ENCODE data around the gene PLEKHA5.
"Not testable (repeated sequence)": the region's sequence is repeated elsewhere in the genome, so short reads cannot be mapped to it uniquely, and the experiment has no call there.

Gene PLEKHA5, protein sequence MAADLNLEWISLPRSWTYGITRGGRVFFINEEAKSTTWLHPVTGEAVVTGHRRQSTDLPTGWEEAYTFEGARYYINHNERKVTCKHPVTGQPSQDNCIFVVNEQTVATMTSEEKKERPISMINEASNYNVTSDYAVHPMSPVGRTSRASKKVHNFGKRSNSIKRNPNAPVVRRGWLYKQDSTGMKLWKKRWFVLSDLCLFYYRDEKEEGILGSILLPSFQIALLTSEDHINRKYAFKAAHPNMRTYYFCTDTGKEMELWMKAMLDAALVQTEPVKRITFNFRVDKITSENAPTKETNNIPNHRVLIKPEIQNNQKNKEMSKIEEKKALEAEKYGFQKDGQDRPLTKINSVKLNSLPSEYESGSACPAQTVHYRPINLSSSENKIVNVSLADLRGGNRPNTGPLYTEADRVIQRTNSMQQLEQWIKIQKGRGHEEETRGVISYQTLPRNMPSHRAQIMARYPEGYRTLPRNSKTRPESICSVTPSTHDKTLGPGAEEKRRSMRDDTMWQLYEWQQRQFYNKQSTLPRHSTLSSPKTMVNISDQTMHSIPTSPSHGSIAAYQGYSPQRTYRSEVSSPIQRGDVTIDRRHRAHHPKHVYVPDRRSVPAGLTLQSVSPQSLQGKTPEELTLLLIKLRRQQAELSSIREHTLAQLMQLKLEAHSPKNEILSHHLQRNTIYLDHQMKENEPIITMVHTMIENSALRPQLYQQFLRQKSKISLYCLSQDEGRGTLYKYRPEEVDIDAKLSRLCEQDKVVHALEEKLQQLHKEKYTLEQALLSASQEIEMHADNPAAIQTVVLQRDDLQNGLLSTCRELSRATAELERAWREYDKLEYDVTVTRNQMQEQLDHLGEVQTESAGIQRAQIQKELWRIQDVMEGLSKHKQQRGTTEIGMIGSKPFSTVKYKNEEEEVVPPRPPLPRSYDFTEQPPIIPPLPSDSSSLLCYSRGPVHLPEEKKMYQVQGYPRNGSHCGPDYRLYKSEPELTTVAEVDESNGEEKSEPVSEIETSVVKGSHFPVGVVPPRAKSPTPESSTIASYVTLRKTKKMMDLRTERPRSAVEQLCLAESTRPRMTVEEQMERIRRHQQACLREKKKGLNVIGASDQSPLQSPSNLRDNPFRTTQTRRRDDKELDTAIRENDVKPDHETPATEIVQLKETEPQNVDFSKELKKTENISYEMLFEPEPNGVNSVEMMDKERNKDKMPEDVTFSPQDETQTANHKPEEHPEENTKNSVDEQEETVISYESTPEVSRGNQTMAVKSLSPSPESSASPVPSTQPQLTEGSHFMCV

DNA sequence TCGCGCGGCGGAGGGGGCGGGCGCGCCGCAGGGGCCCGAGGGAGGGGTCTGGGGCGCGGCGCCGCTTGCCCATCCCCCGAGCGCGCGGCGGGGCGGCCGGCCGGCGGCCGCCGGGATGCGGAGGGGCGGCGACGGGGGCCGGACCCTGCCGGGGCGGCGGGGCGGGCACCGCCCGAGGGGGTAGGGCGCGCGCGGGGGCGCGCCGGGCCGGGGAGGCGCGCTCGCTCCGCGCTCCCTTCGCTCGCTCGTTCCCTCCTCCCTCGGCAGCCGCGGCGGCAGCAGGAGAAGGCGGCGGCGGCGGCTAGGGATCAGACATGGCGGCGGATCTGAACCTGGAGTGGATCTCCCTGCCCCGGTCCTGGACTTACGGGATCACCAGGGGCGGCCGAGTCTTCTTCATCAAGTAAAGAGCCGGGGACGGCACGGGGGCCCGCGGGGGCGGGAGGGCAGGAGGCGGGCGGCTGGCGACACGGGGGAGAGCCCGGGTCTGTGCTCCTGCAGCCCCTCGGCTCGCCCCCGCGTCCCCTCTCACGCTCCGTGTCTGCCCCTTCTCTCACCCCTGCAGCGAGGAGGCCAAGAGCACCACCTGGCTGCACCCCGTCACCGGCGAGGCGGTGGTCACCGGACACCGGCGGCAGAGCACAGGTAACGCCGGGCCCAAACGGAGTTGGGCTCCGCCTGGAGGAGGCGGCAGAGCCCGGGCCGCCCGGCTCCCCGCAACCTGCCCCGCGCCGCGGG lies at the start of gene PLEKHA5:
Gene PLEKHA5, plus strand, starts transcription at position 248 of the 738 bp plus-strand sequence. Its CDS starts 67 bp downstream, at position 315.
- no peak for FAIRE-seq

DNA sequence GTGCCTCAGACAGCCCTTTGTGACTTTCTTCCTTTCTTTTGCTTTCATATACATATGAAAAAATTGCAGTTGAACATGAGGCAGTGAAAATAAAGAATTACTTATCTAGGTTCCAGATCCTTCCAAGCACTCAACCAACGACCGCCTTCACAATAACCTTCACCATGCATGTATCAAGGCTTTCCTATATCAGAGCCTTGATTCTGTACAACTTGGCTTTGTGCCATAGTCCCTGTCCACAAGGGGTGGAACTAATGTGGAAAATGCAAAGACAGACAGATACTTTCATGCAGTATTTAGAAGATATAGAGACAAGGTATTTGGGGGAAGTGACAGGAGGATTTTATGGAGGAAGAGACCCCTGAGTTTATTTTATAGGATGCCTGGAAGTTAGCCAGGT lies 48.6 kb upstream of the PLEKHA5 start:
- FAIRE-seq = no peak

DNA sequence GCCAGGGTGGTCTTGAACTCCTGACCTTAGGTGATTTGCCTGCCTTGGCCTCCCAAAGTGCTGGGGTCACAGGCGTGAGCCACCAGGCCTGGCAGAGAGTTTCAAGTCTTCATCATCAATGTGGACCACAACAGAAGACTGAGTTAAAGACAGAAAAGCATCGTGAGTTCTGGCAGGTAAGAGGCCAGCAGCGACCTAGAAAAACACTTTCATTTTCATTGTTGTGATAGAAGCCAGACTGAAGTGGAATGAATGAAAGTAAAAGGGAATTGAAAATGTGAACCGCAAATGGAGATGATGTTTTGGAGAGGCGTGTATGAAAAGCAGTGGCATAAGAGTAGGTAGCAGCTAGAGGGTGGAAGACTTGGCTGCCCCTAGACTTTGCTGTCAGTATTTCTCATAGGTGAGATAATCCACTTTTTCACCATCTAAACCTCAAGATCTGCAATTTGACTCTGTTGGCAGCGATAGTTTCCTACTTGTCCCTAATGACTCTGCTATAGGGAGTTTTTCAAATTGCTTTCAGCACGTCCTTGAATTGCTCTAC lies 47.1 kb upstream of the PLEKHA5 start:
- no peak for FAIRE-seq

DNA sequence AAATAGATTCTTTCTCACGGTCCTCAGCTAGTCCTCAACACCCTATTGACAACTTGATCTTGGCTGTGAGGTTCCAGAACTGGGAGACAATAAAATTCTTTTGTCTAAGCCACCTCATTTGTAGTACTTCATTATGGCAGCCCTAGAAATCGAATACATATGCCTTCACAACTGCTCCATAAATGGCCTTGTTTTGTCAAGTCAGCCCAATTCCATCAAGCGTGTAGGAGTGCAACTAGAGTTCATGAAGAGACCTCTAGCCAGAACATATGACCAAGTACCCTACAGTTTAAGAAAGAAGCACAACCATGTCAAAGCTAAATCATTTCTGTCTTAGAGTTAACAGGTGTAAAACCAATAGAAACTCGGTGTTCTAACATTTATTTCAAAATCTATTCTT lies 45.0 kb upstream of the PLEKHA5 start:
- no peak for FAIRE-seq

- FAIRE-seq = no peak
Observed at GRCh38 chr12:19085090-19085489, 44.4 kb upstream of the PLEKHA5 start.

DNA sequence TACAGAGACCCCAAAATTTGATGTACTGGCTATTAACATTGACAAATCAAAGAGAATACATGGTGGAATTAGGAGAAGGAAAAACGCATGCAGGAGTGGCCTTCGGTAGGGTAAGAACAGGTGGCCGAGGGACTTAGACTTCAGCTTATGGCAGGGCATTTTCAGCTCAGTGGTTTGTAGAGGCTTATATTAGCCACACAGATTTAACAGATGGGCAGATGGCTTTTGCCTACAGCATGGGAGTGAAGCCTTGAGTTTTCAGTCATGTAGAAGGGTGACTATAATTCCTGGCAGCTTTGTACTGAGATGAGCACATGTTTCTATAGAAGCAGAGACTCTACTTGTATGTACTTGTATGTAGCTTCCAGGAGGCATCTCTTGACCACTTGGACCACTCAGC lies 40.9 kb upstream of the PLEKHA5 start:
- no peak for FAIRE-seq

DNA sequence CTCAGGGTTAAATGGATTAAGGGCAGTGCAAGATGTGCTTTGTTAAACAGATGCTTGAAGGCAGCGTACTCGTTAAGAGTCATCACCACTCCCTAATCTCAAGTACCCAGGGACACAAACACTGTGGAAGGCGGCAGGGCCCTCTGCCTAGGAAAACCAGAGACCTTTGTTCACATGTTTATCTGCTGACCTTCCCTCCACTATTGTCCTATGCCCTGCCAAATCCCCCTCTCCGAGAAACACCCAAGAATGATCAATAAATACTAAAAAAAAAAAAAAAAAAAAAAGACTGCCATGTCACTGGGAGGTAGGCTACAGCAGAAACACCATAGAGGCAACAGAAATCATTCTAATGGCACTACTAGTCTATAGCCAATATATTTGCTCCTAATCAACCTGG lies 37.1 kb upstream of the PLEKHA5 start:
- not testable (repeated sequence) for FAIRE-seq

DNA sequence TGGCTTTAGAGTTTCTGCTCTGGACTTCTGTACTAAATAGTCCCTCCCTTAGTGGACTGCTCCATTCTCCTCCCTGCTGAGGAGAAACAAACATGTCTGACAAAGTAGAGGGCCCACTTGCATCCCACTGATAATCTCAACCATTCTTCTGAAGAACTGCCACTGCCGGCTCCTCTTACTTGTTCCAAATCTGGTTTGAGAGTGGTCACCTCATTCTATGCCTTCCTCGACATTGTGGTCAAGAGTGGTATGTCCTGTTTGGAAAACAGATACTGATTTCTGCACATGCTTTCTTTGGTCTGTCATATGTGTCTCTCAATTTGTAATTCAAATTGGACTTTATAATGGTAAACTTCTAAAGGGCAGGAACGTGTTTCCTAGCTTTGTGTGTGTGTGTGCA lies 36.3 kb upstream of the PLEKHA5 start:
- FAIRE-seq = no peak

DNA sequence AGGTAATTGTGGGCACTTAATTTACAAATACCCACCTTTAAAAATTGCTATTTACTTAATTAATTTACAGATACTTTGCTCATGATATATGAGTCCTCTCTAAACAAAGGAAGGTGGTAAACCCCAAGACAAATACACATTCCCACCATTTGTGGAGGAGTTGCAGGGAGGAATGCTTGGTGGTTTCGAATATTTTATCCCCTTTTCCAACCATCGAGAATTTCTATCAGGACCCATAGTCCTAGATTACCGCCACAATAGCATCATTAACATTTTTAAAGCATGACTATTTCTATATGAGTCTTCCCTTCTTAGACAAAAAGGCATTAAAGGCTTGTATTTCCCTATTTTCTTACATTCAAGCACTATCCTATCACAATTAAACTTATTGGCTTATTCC lies 34.2 kb upstream of the PLEKHA5 start:
- FAIRE-seq = no peak

DNA sequence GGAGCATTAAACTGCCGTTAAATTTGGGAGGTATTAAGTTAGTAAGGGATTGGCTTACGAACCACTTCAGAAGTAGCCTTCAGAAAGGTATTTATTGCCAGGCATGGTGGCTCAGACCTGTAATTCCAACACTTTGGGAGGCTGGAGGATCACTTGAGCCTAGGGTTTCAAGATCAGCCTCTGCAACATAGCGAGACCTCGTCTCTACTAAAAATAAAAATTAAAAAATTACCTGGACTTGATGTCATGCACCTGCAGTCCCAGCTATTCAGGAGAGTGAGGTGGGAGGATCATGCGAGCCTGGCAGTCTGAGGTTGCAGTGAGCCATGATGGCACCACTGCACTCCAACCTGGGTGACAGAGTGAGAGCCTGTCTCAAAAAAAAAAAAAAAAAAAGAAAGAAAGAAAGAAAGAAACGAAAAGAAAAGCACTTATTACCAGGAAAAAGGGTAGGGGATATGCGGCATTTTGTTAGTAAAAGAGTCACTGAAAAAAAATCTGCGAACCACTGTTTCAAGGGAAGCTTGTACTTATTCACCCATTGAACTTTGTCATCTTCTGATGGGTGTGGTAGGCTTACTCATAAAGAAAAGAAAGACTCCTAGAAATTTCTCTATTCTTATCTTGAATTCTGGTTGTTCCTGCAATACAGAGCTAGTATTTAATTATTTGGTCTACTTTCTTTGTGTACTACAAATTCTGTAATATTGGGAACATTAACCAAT lies 33.6 kb upstream of the PLEKHA5 start:
- no peak for FAIRE-seq

DNA sequence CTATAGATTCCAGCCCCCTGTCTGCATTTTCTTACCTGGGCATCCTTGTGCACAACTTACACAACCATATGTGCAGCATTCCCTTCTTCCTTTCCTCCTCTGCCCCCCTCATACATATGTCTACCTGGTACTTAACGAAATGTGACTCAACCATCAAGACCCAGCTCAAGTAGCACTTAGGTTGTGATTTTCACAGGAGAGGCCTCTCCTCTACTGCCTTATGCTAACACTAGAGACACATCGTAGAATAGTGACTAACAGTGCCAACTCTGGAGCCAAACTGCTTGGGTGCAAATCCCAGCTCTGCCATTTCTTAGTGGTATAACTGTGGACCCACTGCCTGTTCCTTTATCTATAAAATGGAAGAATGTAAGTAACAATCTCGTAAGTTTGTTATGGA lies 24.1 kb upstream of the PLEKHA5 start:
- no peak for FAIRE-seq

GRCh38 chr12:19107750-19108149 lies 21.8 kb upstream of the PLEKHA5 start:
- no peak for FAIRE-seq

DNA sequence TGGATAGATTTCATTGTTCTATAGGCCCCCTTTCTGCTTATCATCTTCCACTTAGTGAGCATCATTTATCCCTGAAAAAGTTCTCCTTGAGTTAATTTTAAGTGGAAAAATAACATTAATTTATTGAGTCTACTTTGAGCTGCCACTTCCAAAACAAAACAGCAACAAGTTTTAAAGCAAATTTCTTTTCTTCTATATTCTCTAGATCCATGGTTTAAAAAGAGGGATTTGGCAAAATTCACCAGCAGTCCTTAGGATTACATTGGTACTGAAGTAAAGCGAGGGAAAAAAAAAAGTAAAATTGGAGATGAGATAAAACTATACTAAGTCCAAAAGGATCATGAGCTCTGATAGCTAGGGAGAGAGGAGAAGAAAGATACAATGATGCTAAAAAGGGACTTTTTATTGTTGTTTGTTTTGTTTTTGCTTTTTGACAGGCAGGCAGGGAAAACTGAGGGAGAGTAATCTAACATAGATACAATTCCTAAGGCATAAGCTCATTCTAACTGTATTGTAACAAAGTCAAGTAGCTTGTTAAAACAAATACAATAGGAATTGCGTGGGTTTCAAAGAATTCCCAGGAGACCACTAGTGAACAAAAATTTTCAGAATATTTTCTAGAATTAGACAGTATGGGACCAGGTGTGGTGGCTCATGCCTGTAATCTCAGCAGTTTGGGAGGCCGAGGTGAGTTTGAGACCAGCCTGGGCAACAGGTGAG lies 19.2 kb upstream of the PLEKHA5 start:
- FAIRE-seq = no peak

DNA sequence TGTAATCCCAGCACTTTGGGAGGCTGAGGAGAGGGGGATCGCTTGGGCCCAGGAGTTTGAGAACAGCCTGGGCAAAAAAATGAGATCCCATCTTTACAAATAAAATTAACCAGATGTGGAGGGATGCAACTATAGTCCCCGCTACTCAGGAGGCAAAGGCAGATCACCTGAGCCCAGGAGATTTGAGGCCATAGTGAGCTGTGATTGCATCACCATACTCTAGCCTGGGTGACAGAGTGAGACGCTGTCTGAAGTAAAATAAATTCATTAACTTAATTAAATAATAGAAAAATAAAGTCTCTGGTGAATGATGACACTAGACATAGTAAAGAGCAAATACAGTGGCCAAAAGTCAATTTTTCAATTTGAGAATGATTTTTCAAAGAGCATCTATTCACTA lies 16.1 kb upstream of the PLEKHA5 start:
- no peak for FAIRE-seq

- FAIRE-seq = no peak
Observed at GRCh38 chr12:19115285-19115684, 14.2 kb upstream of the PLEKHA5 start.

- FAIRE-seq = no peak
Observed at GRCh38 chr12:19119440-19119839, 10.1 kb upstream of the PLEKHA5 start.

GRCh38 chr12:19120795-19121194 lies 8.7 kb upstream of the PLEKHA5 start:
- no peak for FAIRE-seq

- no peak for FAIRE-seq
Observed at GRCh38 chr12:19121449-19122018, 8.0 kb upstream of the PLEKHA5 start.

- no peak for FAIRE-seq
Observed at GRCh38 chr12:19125325-19125724, 4.2 kb upstream of the PLEKHA5 start.

GRCh38 chr12:19127270-19127669 lies 2.3 kb upstream of the PLEKHA5 start:
- no peak for FAIRE-seq

Data from islet of Langerhans (tissue), 1 donor.